ENCODE data around the gene SAMD10.
"Not testable (repeated sequence)": the region's sequence is repeated elsewhere in the genome, so short reads cannot be mapped to it uniquely, and the experiment has no call there.

The SAMD10 gene

DNA sequence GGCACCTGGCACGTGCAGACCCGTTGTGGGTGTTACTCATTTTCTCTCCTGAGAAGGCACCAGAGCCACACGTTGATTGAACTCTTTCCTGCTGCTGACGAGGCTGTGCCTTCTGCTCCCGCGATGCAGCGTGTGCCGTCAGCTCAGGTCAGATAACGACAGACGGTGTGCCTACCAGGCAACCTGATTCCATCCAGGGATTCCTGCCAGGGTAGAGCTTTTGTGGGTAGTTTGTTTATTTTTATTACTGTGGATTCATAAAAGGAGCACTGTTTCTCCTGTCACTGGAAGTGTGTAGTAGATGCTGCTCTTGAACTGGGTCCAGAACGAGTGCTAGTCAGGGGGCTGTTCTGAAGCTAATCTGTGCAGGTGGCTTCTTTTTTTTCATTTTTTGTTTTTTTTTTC, 22.2 kb upstream of the SAMD10 start:
- DNase-seq (ENCODE audit: low read depth in 2 of 2) = no peak

DNA sequence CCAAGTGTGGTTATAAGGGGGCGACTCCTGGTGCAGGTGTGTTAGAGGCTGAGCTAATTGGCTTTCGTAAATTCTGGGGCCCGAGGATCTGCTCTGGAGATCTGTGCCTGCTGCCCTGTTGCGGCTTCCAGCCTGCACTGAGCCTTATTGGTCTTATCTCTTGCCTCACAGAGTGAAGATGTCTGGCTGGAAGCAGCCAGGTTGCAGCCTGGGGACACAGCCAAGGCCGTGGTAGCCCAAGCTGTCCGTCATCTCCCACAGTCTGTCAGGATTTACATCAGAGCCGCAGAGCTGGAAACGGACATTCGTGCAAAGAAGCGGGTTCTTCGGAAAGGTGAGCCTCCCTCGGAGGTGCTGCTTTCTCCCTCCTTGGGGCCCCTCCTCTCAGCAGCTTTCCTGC, 21.5 kb upstream of the SAMD10 start:
- no peak for DNase-seq (ENCODE audit: low read depth in 2 of 2)

DNA sequence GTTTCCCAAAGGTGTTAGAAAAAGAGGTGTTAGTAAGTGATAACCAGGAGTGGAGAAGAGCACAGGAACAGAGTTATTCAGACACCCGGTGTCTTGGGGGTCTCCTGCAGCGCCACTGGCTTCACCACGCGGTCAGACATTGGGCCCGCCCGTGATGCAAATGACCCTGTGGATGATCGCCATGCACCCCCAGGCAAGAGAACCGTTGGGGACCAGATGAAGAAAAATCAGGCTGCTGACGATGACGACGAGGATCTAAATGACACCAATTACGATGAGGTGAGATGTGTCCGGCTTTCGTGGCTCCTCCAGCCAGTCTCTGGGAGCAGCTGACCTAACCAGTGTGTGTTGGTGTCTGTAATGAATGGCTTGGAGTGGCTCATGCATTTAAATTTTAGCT, 3.5 kb upstream of the SAMD10 start:
- no peak for DNase-seq (ENCODE audit: low read depth in 2 of 2)

DNA sequence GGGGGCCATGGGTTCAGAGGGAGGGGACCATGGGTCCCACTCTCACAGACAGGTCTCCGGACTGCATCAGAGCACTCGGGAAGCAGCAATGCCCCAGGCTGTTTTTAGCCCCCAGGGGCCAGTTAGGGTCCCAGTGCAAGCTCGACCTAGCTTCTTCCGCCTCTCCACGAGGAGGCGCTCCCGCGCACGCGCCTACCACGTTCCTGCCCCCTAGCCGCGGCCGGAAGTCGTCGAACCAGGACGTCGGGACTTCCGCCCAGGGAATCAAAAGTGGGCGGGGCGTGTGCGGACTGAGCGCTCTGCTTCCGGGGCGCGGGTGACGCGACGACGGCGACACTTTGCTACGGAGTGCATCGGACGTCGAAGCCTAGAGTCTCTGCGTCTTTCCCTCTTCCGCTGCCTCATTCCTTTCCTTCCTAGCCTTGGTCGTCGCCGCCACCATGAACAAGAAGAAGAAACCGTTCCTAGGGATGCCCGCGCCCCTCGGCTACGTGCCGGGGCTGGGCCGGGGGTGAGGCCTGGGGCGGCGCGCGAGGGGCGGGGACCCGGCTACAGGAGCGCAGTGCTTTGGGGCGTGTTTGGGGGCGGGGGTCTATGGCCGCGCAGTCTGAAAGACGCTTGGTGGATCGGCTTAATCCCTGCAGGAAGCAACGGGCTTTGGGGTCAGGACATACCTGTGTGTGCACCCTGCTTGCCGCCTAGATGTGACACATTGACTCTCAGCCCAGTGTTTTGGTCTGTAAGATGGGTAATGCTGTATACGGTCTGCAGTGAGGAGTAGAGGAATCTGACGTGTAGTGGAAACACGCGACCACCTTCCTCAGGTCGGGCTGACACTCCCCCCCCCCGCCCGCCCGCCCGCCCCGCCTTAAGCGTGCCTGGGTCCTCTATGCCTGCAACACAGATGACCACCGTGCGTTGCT, 1.6 kb upstream of the SAMD10 start, which contains the start of gene PRPF6:
TSS of gene PRPF6 (plus strand) at position 327 of the 923 bp plus-strand sequence. CDS start at position 441, 114 bp downstream.
- DNase-seq (ENCODE audit: low read depth in 2 of 2) = peak; percentile 89 to 91

DNA sequence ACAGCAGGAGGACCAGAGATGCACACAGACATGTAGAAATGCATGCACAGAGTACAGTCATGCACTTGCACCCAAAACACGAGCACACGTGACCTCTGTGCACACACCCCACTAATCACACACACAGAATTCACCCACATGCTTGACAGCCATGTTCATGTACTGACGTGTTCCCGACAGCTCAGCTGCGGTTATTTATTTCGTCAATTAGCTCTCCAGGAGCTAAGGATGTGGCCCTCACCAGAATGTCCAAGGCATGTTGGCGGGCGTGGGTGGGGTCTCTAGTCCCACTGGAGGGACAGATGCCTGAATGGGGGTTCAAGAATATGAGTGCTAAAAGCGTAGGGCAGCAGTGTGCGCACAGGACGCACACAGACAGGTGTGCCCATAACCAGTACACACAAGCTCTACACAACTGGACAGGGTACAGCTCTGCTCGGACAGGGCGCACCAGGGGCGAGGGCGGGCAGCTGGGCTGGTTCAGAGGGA, 919 bp upstream of the SAMD10 start:
- DNase-seq (ENCODE audit: low read depth in 2 of 2) = no peak

DNA sequence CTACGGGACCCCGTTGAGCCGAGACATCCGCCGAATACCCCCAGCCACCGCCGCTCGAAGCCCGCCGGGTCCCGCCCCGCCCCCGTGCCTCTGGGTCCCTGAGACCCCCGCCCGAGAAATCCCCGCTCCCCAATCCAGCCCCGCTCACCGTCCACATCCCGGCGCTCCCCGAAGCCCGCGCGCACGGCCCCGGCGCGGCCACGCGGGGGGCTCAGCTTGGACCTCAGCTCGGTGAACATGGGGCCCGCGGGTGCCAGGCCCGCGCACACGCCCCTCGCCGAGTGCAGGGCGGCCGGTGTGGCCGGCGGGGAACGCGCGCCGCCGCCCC, 249 bp downstream of the SAMD10 start:
- DNase-seq (ENCODE audit: low read depth in 2 of 2) = no peak

DNA sequence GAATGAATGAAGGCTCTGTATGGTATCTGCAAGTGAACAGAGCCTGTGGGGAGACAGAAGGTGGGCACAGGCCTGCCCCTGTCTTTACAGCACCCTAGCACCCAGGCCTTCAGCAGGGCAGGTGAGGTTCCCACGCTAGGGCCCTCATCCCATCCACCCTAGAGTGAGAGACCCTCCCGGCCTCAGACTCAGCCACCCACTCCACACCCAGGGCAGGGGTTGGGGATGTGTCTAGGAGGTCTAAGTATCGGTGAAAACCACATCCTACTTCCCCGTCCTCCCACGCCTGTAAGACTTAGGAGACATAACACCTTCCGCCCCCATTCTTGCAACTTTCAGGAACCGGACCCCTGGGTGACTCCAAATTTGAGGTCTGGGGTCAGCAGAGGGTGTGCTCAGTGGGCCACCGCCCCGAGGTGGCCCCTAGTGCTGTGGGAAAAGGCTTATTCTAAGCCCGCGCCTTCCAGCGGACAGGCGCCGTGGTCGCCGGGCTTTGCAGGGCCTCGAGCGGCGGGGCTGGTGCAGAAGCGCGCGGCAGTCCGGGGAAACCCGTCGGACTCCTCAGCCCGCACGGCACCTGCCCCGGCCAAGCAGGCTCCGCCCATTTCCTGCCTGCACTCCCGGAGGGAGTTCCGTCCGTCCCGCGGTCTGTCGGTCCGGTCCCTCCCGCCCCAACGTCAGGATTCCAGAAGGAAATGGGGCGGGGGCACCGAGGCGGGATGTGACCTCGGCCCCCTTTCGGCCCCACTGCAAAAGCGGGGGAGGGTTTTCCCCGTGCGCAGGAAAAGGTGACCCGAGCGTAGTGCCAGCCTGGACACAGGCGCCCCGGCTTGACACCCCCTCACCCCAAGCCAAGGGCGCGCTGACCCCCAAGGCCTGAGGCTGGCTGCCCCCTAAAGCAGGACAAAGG, 868 bp downstream of the SAMD10 start:
- no peak for DNase-seq (ENCODE audit: low read depth in 2 of 2)

DNA sequence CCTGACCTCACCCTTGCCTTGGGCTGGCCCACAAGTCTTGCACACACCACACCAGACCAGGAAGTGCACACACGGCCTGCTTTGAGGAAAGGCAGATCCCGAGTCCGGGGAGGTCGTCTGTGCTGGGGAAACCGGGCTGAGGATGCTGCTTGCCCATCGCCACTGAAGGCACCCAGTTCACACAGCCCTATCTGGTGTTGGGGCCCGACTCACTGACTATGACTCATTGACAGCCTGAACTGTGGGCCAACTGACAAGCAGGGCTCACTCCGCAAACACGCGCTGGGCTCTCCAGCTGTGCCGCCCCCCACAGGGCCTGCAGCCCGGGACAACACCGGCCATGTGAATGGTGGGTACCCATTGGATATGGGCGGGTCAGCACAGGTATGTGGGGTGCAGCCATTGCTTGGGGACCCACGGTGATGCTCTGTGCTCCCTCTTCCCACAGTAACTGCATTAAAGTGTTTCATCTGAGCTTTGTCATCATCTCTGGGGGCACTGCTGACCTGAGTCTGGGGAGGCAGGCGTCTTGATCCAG, 1.6 kb downstream of the SAMD10 start:
- no peak for DNase-seq (ENCODE audit: low read depth in 2 of 2)

DNA sequence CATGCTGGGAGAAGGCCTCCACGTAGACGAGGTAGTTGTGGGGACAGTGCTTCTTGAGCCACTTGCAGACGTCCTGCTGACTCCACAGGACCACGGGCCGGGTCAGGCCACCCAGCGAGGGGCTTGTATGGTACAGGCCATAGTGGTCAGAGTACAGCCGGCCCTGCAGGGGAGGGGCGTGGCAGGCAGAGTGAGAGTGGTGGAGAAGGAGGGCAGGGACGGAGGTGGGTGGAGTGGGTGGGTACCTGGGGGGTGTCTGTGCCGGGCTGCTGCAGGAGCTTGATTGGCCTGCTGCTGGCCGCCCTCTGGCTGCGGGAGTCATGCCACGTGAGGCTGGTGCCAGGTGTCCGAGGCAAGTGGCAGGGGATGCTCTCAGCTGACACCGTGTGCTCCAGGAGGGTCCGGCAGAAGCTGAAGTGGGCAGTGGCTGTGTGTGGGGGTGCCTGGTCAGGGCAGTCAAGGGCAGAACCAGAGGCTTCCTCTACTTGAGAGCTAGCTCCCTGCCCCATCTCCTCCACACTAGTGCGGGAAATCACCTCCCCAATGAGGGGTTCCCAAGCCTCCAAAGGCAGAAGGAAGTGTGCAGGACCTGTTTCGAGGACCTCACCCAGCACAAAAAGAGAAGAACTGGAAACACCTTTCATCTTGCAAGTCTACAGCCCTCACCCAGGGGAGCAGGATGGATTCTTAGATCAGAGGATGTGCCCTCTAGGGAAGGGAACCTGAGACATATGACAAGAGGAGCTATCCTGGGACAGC, 2.3 kb downstream of the SAMD10 start:
- no peak for DNase-seq (ENCODE audit: low read depth in 2 of 2)

DNA sequence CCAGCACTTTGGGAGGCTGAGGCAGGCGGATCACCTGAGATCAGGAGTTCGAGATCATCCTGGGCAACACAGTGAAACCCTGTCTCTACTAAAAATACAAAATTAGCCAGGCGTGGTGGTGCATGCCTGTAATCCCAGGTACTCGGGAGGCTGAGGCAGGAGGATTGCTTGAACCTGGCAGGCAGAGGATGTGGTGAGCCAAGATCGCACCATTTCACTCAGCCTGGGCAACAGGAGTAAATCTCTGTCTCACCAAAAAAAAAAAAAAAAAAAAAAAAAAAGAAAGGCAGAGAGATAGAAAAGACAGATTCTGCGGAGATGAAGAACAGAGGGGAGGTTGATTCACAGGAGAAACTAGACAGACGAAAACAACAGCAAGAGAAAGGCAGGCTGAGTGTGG, 2.9 kb downstream of the SAMD10 start:
- not testable (repeated sequence) for DNase-seq (ENCODE audit: low read depth in 2 of 2)

DNA sequence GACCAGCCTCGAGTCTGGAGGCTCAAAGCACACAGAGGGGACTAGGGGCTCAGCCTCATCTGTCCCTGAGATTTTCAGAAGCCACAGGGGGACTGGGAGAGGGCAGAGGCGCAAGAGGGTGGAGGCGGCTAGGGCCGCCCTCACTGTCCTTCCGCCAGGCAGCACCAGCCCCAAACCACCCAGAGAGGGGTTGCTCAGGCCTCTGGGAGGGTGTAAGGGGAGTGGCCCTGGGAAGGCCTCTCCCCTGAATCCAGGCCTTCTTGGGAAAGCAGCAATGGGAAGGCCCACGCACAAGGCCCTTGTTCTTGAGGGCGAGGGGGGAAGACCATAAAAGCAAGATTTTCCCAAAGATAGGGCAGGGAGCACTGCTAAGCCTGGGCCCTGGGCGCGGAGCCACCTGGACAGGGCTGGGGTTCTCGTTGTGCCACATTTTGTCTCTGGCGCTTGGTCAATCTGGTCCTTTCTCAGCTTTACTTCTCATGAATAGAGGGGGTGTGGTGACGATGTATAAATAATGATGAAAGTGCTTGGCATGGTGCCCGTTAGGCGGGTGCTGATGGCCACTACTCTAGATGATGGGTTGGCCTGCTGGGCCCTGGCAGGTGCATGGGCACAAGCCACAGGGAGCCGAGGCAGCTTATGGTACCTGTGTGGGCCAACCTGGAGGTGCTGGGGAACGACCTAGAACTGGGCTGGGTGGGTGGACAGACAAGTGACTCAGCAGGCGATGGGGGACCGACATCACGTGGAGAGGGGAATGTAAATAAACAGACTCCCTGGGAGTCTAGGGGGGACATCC, 4.8 kb downstream of the SAMD10 start:
- no peak for DNase-seq (ENCODE audit: low read depth in 2 of 2)

DNA sequence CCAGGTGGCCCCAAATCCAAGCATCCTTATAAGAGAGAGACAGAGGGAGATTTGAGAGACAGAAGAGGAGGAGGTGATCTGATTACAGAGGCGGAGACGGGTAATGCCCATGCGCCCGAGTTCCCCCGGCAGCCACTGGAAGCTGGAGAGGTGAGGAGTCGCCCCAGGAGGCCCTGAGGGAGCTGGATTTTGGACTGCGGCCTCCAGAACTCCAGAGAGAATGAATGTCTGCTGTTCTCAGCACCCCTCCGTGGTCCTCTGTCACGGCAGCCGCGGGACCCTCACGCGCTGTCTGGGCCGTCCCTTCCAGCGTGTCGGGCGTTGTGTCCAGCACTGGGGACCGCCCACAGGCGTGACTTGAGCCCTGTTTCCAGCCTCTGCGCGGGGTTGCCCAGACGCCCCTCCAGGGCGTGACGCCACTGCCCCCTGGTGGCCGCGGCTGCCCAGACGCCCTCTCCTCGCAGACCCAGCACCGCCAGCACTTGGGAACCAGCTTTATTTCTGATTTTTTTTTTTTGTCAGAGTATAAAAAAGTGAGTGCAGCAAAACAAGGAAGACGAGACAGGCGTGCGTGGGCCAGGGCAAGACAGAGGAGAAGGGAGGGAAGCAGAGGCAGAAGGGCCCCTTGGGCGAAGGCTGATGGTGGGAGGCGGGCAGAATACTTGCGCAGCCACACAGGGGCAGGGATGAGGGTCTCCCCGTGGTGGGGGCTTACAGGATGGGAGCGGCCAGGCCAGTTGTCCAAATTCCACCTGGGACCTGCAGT, 5.6 kb downstream of the SAMD10 start:
- no peak for DNase-seq (ENCODE audit: low read depth in 2 of 2)

DNA sequence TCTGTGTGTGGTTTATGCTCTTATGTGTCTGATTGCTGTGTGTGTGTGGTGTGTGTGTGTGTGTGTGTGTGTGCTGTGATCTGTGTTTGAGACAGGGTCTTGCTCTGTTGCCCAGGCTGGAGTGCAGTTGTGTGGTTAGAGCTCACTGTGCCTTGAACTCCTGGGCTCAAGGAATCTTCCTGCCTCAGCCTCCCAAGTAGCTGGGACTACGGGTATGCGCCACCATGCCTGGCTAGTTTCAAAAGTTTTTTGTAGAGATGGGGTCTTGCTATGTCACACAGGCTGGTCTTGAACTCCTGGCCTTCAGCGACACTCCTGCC, 6.3 kb downstream of the SAMD10 start:
- no peak for DNase-seq (ENCODE audit: low read depth in 2 of 2)

DNA sequence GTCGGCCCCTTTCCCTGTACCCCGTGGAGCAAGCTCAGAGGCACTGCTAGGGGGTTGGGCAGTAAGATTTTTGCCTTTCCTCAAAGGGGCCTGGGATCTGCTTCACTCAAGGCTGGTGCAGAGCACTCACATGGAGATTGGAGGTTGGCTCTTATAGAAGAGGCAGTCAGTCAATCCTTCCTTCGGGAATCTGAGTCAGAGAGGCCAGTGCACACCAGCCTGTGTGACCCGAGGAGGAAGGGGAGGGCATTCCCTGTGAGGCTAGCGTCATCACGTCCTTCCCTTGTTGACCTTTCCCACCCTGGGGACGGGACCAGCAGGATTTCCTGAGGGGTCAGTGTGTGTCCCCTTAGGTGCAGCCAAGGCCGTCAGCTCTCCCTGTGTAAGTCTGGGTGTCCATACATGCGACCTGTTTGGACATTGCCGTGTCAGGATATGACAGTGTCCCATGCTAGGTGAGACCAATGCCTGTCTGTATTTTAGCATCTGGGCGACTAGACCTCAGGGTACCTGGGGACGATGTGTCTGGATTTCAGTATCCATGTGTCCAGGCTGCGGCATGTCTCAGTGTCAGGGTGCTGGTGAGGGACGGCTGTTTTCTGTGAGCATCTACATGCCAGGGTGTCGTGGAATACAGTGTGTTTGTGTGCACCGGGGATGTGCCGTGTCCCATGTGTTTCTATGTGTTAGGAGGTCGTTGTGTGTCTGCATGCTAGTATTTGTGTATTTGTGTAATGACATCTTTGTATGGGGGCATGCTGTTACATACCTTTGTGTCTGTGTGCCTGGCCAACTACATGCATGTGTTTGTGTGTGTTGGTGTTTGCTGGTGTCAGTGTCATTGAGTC, 6.9 kb downstream of the SAMD10 start:
- no peak for DNase-seq (ENCODE audit: low read depth in 2 of 2)

DNA sequence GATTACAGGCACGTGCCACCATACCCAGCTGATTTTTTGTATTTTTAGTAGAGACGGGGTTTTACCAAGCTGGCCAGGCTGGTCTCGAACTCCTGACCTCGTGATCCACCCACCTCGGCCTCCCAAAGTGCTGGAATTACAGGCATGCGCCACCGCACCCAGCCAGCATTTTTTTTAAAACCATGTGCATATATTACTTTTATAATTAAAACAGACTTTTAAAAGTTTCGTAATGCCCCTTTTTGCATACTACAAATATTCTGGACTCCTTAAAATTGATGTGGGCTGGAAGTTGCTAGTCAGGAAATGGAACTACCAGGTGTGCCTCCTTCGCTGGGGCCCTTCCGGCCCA, 7.5 kb downstream of the SAMD10 start:
- not testable (repeated sequence) for DNase-seq (ENCODE audit: low read depth in 2 of 2)

DNA sequence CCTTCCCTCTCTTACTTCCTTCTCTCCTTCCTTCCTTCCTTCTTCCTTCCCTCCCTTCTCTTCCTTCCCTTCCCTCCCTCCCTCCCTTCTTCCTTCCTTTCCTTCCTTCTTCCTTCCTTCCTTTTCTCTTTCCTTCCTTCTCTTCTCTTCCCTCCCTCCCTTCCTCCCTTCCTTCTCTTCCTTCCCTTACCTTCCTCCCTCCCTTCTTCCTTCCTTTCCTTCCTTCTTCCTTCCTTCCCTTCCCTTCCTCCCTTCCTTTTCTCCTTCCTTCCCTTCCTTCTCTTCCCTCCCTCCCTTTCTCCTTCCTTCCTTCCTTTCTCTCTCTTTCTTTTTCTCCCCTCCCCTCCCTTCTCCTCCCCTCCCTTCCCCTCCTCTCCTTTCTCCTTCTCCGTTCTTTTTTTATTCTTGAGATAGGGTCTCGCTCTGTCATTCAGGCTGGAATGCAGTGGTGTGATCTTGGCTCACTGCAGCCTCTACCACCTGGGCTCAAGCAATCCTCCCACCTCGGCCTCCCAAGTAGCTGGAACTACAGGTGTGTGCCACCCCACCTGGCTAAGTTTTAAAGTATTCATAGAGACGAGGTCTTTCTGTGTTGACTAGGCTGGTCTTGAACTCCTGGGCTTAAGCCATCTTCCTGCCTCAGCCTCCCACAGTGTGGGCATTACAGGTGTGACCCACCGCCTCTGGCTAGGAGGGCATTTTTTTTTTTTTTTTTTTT, 8.6 kb downstream of the SAMD10 start:
- no peak for DNase-seq (ENCODE audit: low read depth in 2 of 2)

DNA sequence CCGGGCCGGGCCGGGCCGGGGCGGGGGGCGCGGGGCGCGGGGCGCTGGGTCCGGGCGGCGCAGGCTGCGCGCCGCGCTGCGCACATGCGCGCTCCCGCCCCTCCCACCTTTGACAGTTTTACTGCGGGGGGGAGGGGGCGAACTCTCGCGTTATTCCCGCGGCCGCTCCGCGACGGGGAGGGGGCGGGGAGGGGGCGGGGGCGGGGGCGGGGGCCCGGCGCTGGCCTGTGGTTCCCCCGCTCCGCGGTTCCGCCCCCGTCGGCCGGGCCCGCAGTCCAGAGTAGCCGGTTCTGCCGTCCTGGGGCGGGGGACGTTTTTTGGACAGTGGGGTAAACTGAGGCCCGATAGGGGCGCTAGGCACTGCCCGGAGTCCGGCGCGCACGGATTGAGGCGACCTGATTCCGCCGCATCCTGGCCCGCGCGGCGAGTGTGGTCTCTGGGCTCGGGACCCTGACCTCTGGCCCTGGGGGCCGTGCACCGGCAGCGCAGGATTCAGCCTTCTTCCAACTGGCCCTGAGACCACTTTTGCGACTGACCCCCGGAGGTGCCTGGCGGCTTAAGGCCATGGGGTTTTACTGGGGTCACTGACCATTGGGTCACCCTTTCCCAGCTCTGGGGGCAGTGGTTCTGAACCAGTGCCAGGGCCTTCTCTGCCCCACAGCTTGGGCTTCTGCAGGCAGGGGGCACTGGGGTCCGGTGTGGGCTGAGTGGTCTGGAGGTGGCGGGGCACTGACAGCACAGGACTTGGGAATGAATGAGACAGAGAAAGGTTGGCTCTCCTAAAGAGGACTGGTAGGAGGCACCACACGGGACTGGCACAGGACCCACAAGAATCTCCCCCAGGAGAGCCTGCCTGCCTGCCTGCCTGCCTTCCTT, 9.4 kb downstream of the SAMD10 start, which contains the start of gene ZNF512B:
TSS of gene ZNF512B (minus strand) at position 93 of the 876 bp plus-strand sequence. CDS start 1,980 bp downstream, outside the sequence.
- DNase-seq (ENCODE audit: low read depth in 2 of 2) = no peak
